ENCODE data around the gene COL5A1.

Gene COL5A1

GRCh38 chr9:134827993-134828392, 186.4 kb downstream of the COL5A1 start:
- Histone ChIP-seq H2BK15ac (replicated peaks; ENCODE audit: low read depth) (no peak overlapping the region), H2AK5ac (ENCODE audit: low read length) (no peak overlapping the region), H2BK5ac (ENCODE audit: low read length) (no peak overlapping the region), H4K5ac (ENCODE audit: low read length) (no peak overlapping the region), H3K56ac (ENCODE audit: low read length) (no peak overlapping the region), H3K79me1 (ENCODE audit: low read length) (no peaks in the 10 kb centered on the region), H3K23ac (ENCODE audit: low read length) (no peak overlapping the region), H3K27me3 (ENCODE audit: insufficient read depth, low read length, poor library complexity) (no peaks in the 10 kb centered on the region), H3K4me3 (ENCODE audit: low read length) (no peak overlapping the region), H3K9ac (ENCODE audit: low read length) (no peak overlapping the region), H2BK120ac (ENCODE audit: low read depth, low read length) (no peak overlapping the region), H3K4me2 (ENCODE audit: low read length) (no peak overlapping the region), H3K36me3 (ENCODE audit: control insufficient read depth, insufficient read depth, low read length) (peaks cover 20% of the 10 kb centered on the region), H4K8ac (ENCODE audit: low read depth, low read length) (no peak overlapping the region), H3K18ac (ENCODE audit: low read length) (no peak overlapping the region), H3K4ac (ENCODE audit: low read depth, low read length) (no peak overlapping the region), H3K4me1 (ENCODE audit: control insufficient read depth, low read depth, low read length) (no peaks in the 10 kb centered on the region), H3K27ac (ENCODE audit: low read depth, low read length) (no peak overlapping the region), H3K79me2 (ENCODE audit: control insufficient read depth, insufficient read depth, low read length) (no peaks in the 10 kb centered on the region)
- DNase-seq: no peak
- no CpG with 5 or more reads among the region's 12 CpGs for WGBS (ENCODE audit: extremely low coverage, insufficient coverage, low lambda C conversion rate)

GRCh38 chr9:134828892-134829291, 187.3 kb downstream of the COL5A1 start:
- H2BK15ac ChIP-seq (replicated peaks; ENCODE audit: low read depth): no peak overlapping the region
- H3K9ac ChIP-seq (ENCODE audit: low read length): no peak overlapping the region
- no peak overlapping the region for H2BK120ac ChIP-seq (ENCODE audit: low read depth, low read length)
- no peak overlapping the region for H3K27ac ChIP-seq (ENCODE audit: low read depth, low read length)
- H2AK5ac ChIP-seq (ENCODE audit: low read length): no peak overlapping the region
- H3K18ac ChIP-seq (ENCODE audit: low read length): no peak overlapping the region
- no CpG with 5 or more reads among the region's 11 CpGs for WGBS (ENCODE audit: extremely low coverage, insufficient coverage, low lambda C conversion rate)
- no peak overlapping the region for H3K4me2 ChIP-seq (ENCODE audit: low read length)
- H3K4me1 ChIP-seq (ENCODE audit: control insufficient read depth, low read depth, low read length): no peaks in the 10 kb centered on the region
- no peak for DNase-seq
- H3K56ac ChIP-seq (ENCODE audit: low read length): no peak overlapping the region
- no peaks in the 10 kb centered on the region for H3K27me3 ChIP-seq (ENCODE audit: insufficient read depth, low read length, poor library complexity)
- no peak overlapping the region for H4K5ac ChIP-seq (ENCODE audit: low read length)
- no peak overlapping the region for H3K23ac ChIP-seq (ENCODE audit: low read length)
- H3K4ac ChIP-seq (ENCODE audit: low read depth, low read length): no peak overlapping the region
- no peaks in the 10 kb centered on the region for H3K79me1 ChIP-seq (ENCODE audit: low read length)
- no peak overlapping the region for H4K8ac ChIP-seq (ENCODE audit: low read depth, low read length)
- peaks cover 18% of the 10 kb centered on the region for H3K36me3 ChIP-seq (ENCODE audit: control insufficient read depth, insufficient read depth, low read length)
- H2BK5ac ChIP-seq (ENCODE audit: low read length): no peak overlapping the region
- no peak overlapping the region for H3K4me3 ChIP-seq (ENCODE audit: low read length)
- H3K79me2 ChIP-seq (ENCODE audit: control insufficient read depth, insufficient read depth, low read length): no peaks in the 10 kb centered on the region

- H3K36me3 ChIP-seq (ENCODE audit: control insufficient read depth, insufficient read depth, low read length): peaks cover 16% of the 10 kb centered on the region
- H4K8ac ChIP-seq (ENCODE audit: low read depth, low read length): no peak overlapping the region
- WGBS (ENCODE audit: extremely low coverage, insufficient coverage, low lambda C conversion rate): no CpG with 5 or more reads among the region's 35 CpGs
- H2BK120ac ChIP-seq (ENCODE audit: low read depth, low read length): no peak overlapping the region
- no peaks in the 10 kb centered on the region for H3K79me1 ChIP-seq (ENCODE audit: low read length)
- H4K5ac ChIP-seq (ENCODE audit: low read length): no peak overlapping the region
- no peak overlapping the region for H3K4me2 ChIP-seq (ENCODE audit: low read length)
- no peak overlapping the region for H3K18ac ChIP-seq (ENCODE audit: low read length)
- no peak overlapping the region for H2BK15ac ChIP-seq (replicated peaks; ENCODE audit: low read depth)
- no peak overlapping the region for H3K23ac ChIP-seq (ENCODE audit: low read length)
- H2AK5ac ChIP-seq (ENCODE audit: low read length): no peak overlapping the region
- H3K27me3 ChIP-seq (ENCODE audit: insufficient read depth, low read length, poor library complexity): no peaks in the 10 kb centered on the region
- no peak for DNase-seq
- no peaks in the 10 kb centered on the region for H3K79me2 ChIP-seq (ENCODE audit: control insufficient read depth, insufficient read depth, low read length)
- no peak overlapping the region for H3K9ac ChIP-seq (ENCODE audit: low read length)
- no peaks in the 10 kb centered on the region for H3K4me1 ChIP-seq (ENCODE audit: control insufficient read depth, low read depth, low read length)
- H2BK5ac ChIP-seq (ENCODE audit: low read length): no peak overlapping the region
- no peak overlapping the region for H3K56ac ChIP-seq (ENCODE audit: low read length)
- H3K27ac ChIP-seq (ENCODE audit: low read depth, low read length): no peak overlapping the region
- H3K4ac ChIP-seq (ENCODE audit: low read depth, low read length): no peak overlapping the region
- H3K4me3 ChIP-seq (ENCODE audit: low read length): no peak overlapping the region
These were observed 187.8 kb downstream of the COL5A1 start for GRCh38 chr9:134829356-134829937.

GRCh38 chr9:134830126-134830525, 188.5 kb downstream of the COL5A1 start:
- no peak overlapping the region for H3K4me2 ChIP-seq (ENCODE audit: low read length)
- no peak overlapping the region for H3K4me3 ChIP-seq (ENCODE audit: low read length)
- no peak overlapping the region for H3K23ac ChIP-seq (ENCODE audit: low read length)
- H3K56ac ChIP-seq (ENCODE audit: low read length): no peak overlapping the region
- no peaks in the 10 kb centered on the region for H3K79me1 ChIP-seq (ENCODE audit: low read length)
- no peak overlapping the region for H3K4ac ChIP-seq (ENCODE audit: low read depth, low read length)
- H3K27ac ChIP-seq (ENCODE audit: low read depth, low read length): no peak overlapping the region
- H2BK15ac ChIP-seq (replicated peaks; ENCODE audit: low read depth): no peak overlapping the region
- H3K9ac ChIP-seq (ENCODE audit: low read length): no peak overlapping the region
- no peak overlapping the region for H2BK120ac ChIP-seq (ENCODE audit: low read depth, low read length)
- peaks cover 14% of the 10 kb centered on the region for H3K36me3 ChIP-seq (ENCODE audit: control insufficient read depth, insufficient read depth, low read length)
- no peak for DNase-seq
- no CpG with 5 or more reads among the region's 19 CpGs for WGBS (ENCODE audit: extremely low coverage, insufficient coverage, low lambda C conversion rate)
- H3K79me2 ChIP-seq (ENCODE audit: control insufficient read depth, insufficient read depth, low read length): no peaks in the 10 kb centered on the region
- no peaks in the 10 kb centered on the region for H3K27me3 ChIP-seq (ENCODE audit: insufficient read depth, low read length, poor library complexity)
- no peak overlapping the region for H4K5ac ChIP-seq (ENCODE audit: low read length)
- no peak overlapping the region for H4K8ac ChIP-seq (ENCODE audit: low read depth, low read length)
- H3K18ac ChIP-seq (ENCODE audit: low read length): no peak overlapping the region
- no peak overlapping the region for H2AK5ac ChIP-seq (ENCODE audit: low read length)
- no peak overlapping the region for H2BK5ac ChIP-seq (ENCODE audit: low read length)
- H3K4me1 ChIP-seq (ENCODE audit: control insufficient read depth, low read depth, low read length): no peaks in the 10 kb centered on the region

- no peak overlapping the region for H4K8ac ChIP-seq (ENCODE audit: low read depth, low read length)
- H3K27me3 ChIP-seq (ENCODE audit: insufficient read depth, low read length, poor library complexity): no peaks in the 10 kb centered on the region
- no peak overlapping the region for H3K27ac ChIP-seq (ENCODE audit: low read depth, low read length)
- H3K36me3 ChIP-seq (ENCODE audit: control insufficient read depth, insufficient read depth, low read length): peaks cover 14% of the 10 kb centered on the region
- no peak overlapping the region for H3K4me2 ChIP-seq (ENCODE audit: low read length)
- no CpG with 5 or more reads among the region's 21 CpGs for WGBS (ENCODE audit: extremely low coverage, insufficient coverage, low lambda C conversion rate)
- H2AK5ac ChIP-seq (ENCODE audit: low read length): no peak overlapping the region
- no peak overlapping the region for H3K23ac ChIP-seq (ENCODE audit: low read length)
- no peak overlapping the region for H3K56ac ChIP-seq (ENCODE audit: low read length)
- H3K4me3 ChIP-seq (ENCODE audit: low read length): no peak overlapping the region
- H3K79me2 ChIP-seq (ENCODE audit: control insufficient read depth, insufficient read depth, low read length): no peaks in the 10 kb centered on the region
- no peaks in the 10 kb centered on the region for H3K79me1 ChIP-seq (ENCODE audit: low read length)
- H3K4me1 ChIP-seq (ENCODE audit: control insufficient read depth, low read depth, low read length): no peaks in the 10 kb centered on the region
- H4K5ac ChIP-seq (ENCODE audit: low read length): no peak overlapping the region
- no peak overlapping the region for H2BK120ac ChIP-seq (ENCODE audit: low read depth, low read length)
- no peak overlapping the region for H3K18ac ChIP-seq (ENCODE audit: low read length)
- H2BK5ac ChIP-seq (ENCODE audit: low read length): no peak overlapping the region
- no peak overlapping the region for H3K9ac ChIP-seq (ENCODE audit: low read length)
- DNase-seq: no peak
- H2BK15ac ChIP-seq (replicated peaks; ENCODE audit: low read depth): no peak overlapping the region
- H3K4ac ChIP-seq (ENCODE audit: low read depth, low read length): no peak overlapping the region
These were observed 189.5 kb downstream of the COL5A1 start for GRCh38 chr9:134830926-134831720.
